HG03095 (cell line): ENCODE results near the gene IMPG1.
"Not testable (repeated sequence)": the region's sequence is repeated elsewhere in the genome, so short reads cannot be mapped to it uniquely, and the experiment has no call there.

Experiments used
- ATAC-seq: cut with Tn5 transposase; IDR thresholded peaks from one replicate; pipeline ENCODE4 v1.9.1; 2021; ENCODE audit warnings: moderate library complexity; ENCODE audit not compliant: unreplicated experiment

IMPG1 gene

DNA sequence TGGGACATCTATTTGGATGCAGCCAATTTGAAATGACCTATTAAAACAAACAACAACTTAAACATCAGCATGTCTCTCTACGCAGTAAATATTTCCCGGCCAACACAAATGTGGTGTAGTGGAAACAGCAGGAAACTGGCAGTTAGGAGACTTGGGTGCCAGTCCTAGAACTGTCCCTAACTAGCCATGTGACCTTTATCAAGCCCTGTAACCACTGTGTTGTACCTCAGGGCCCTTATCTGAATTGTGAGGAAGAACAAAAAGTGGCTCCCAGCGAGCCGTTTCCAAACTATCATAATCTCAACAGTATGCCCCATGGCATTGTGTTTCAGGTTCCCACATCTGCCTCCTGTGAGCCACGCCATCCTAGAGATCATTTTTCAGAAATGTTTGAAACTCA is 124.5 kb downstream of the IMPG1 start:
- ATAC-seq: no peak

- ATAC-seq: no peak
Observed at GRCh38 chr6:75946146-75946831, 126.2 kb downstream of the IMPG1 start.

DNA sequence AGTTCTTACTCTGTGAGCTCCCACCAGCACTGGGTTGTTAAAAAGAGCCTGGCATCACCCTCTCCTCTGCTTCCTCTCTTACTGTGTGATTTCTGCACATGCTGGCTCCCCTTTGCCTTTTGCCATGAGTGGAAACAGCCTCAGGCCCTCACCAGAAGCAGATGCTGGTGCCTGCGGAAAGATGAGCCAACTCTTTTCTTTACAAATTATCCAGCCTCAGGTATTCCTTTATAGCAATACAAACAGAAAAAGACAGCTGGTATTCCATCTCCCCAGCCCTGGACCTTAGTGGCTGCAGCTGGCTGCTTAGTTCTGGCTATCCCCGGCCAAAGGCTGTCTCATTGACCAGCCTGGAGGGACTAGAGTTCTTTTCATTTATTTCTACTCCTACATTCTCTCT is 129.1 kb downstream of the IMPG1 start:
- ATAC-seq: no peak

- ATAC-seq: no peak
Observed at GRCh38 chr6:75941509-75941908, 131.0 kb downstream of the IMPG1 start.

DNA sequence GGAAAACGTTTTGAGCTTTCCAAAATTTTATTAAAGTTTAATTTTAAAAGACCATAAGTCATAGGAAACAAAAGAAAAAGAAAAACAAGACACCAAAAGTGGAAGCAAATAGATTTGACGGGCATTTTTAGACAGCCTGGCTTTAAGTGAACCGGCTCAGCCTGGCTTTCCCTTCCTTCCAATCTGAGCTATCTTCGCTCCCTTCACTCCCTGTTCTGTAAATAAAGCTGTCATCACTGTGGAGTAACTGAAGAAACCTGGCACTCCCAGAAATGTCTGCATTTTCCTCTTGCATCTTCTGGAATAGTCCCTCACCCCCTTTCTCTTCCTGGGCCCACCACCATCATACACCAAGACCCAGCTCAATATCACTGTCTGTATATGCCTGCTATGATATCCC is 131.9 kb downstream of the IMPG1 start:
- no peak for ATAC-seq

GRCh38 chr6:75937846-75938245 is 134.6 kb downstream of the IMPG1 start:
- no peak for ATAC-seq

GRCh38 chr6:75936682-75937081 is 135.8 kb downstream of the IMPG1 start:
- no peak for ATAC-seq

DNA sequence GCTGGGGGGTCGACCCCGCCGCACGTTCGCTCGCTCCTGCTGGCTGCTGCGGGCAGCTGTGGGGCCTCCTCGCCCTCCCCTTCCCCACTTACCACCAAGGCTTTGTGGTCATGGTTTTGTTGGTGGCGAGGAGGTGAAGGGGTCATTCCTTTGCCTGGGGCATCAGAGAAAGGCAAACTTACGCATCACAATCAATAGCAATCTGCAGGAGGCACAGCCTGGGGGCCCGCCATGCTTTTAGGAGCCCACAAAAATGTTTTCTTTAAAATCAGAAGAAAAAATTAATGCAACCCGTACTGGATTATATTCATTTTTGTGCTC is 137.0 kb downstream of the IMPG1 start:
- ATAC-seq: peak; percentile 12

GRCh38 chr6:75934643-75935472 is 137.6 kb downstream of the IMPG1 start:
- peak; percentile 69 for ATAC-seq

DNA sequence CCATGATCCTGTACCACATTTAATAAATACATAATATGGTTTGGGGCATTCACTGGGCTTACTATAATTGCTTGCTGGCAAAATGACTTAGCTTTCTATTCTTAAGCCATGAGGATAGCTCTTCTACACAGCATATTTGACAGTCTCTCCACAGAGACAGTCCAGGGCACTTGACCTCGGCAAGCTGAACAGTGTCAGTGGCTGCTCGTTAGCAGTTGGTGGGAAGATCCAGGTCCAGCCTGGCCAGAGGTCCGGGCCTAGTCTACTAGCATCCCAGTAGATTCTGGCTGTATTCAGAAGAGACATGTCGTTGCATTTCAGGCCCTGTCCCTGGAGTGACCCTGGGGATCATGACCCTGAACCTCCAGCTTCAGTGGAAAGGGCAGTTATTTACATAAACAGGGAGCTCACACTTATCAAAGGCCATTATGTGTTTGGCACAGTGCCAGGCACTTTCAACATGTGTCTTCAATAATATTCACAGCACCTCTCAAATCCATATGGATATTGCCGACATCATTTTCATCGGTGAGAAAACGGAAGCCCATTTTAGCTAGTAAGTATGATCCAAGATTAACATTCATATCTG is 139.0 kb downstream of the IMPG1 start:
- no peak for ATAC-seq

- no peak for ATAC-seq
Observed at GRCh38 chr6:75932067-75932466, 140.4 kb downstream of the IMPG1 start.

- ATAC-seq: no peak
Observed at GRCh38 chr6:75931011-75931680, 141.3 kb downstream of the IMPG1 start.

DNA sequence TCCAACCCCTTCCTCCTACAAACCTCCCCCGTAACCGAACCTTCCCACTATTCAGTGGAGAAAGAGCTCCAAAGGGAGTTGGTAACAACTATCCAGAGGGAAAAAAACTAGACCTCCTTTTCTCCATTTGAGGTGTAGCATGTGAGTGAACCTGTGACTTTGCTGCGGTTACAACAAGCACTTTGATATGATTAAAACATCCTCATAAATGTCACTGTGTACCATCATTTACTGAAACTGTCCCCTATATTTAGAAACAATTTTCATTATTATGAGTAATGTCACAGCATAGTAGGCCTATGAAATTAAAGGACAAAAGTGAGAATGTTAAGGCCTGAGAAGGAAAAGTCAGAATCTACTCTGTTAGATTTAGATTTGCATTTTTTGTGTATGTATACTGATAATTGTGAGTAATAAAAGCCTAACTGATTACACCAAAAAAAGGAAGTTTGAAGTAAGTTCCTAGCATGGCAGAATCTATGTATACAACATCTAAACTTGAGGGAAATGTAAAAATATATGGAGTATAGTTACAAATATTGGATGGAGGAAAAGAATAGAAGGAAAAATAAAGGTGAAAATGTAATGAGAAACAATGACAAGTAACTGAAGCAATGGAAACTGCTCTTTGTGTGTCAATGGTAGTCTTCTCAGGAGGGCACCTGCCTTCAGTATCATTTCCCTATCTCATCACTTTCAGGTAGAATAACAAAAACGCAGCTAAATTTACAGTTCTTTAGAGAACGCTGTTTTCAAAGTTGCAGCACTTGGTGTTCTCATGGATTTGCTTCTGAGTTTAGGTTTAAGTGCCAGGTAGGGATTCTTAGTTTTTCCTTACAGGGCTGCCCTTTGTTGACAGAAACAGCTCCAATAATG is 145.9 kb downstream of the IMPG1 start:
- ATAC-seq: no peak

DNA sequence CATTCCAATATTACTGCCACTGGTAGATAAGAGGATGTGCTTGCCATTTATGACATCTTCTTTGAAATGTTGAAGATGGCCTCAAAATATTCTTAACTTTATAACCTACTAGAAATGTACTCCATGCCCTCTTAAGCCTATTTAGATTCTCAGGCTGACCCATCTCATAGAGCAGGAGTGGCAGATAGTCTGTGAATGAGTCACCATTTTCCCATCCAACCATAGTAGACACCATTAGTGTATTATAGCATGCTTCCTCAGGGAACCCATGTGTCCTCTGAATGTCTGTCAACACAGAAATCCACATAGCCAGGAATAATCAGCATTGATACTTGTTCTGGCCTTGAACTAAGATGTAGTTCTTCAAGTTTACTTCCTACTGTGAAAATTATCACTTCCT is 150.2 kb downstream of the IMPG1 start:
- no peak for ATAC-seq

GRCh38 chr6:75913040-75913439 is 159.4 kb downstream of the IMPG1 start:
- ATAC-seq: no peak

- no peak for ATAC-seq
Observed at GRCh38 chr6:75907444-75907843, 165.0 kb downstream of the IMPG1 start.

GRCh38 chr6:75906871-75907270 is 165.6 kb downstream of the IMPG1 start:
- ATAC-seq: no peak

DNA sequence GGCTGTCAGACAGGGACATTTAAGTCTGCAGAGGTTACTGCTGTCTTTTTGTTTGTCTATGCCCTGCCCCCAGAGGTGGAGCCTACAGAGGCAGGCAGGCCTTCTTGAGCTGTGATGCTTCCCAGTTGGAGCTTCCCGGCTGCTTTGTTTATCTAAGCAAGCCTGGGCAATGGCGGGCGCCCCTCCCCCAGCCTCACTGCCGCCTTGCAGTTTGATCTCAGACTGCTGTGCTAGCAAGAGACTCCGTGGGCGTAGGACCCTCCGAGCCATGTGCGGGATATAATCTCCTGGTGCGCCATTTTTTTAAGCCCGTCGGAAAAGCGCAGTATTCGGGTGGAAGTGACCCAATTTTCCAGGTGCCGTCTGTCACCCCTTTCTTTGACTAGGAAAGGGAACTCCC is 167.3 kb downstream of the IMPG1 start:
- ATAC-seq: not testable (repeated sequence)

DNA sequence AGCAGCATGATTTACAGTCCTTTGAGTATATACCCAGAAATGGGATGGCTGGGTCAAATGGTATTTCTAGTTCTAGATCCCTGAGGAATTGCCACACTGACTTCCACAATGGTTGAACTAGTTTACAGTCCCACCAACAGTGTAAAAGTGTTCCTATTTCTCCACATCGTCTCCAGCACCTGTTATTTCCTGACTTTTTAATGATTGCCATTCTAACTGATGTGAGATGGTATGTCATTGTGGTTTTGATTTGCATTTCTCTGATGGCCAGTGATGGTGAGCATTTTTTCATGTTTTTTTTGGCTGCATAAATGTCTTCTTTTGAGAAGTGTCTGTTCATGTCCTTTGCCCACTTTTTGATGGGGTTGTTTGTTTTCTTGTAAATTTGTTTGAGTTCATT is 172.2 kb downstream of the IMPG1 start:
- ATAC-seq: not testable (repeated sequence)

- ATAC-seq: no peak
Observed at GRCh38 chr6:75896526-75896925, 175.9 kb downstream of the IMPG1 start.

GRCh38 chr6:75893776-75894152 is 178.7 kb downstream of the IMPG1 start:
- ATAC-seq: peak; percentile 13
